Activated CD8-positive, alpha-beta T cell treated with anti-CD3 and anti-CD28 coated beads for 36 hours (primary cell): ENCODE data around the gene CEACAM20. TPM values are rescaled to one million over a fixed set of nuclear protein-coding genes. Genes with fewer than 3 reads are reported as not detected.
A peak's percentile ranks its signal among the peaks of the same experiment; 100 is the strongest.

Experiments used
- ATAC-seq: fragments of 200-7000 bp; cut with Tn5 transposase; one replicate; pipeline ENCODE4 v1.10.0; 2021; ENCODE audit warnings: mild to moderate bottlenecking, moderate library complexity
- CTCF ChIA-PET: fragments of 350-600 bp; sonication (Branson Sonifier 250); formaldehyde crosslinking; loops from one replicate; lab custom pipeline; 2021; ENCODE audit warnings: antibody characterized with exemption; lab: Charles Lee
- POLR2A ChIA-PET: fragments of 350-600 bp; sonication (Branson Sonifier 250); formaldehyde crosslinking; loops from one replicate; lab custom pipeline; 2021; ENCODE audit warnings: antibody characterized with exemption; lab: Charles Lee
- DNase-seq: peaks from one replicate; pipeline ENCODE4 v3.0.0-alpha.2; 2020
- H3K27ac Mint-ChIP-seq: one replicate; pipeline ENCODE4 v1.8.0; 2021; ENCODE audit warnings: mild to moderate bottlenecking, mixed read lengths
- H3K27me3 Mint-ChIP-seq: one replicate; pipeline ENCODE4 v1.8.0; 2021; ENCODE audit warnings: mixed read lengths
- H3K36me3 Mint-ChIP-seq: one replicate; pipeline ENCODE4 v1.8.0; 2021; ENCODE audit warnings: low read depth, mixed read lengths
- H3K4me1 Mint-ChIP-seq: one replicate; pipeline ENCODE4 v1.8.0; 2021; ENCODE audit warnings: low read depth, mixed read lengths
- H3K4me3 Mint-ChIP-seq: one replicate; pipeline ENCODE4 v1.8.0; 2021; ENCODE audit warnings: mild to moderate bottlenecking, moderate library complexity, mixed read lengths
- H3K9me3 Mint-ChIP-seq: one replicate; pipeline ENCODE4 v1.8.0; 2021; ENCODE audit warnings: mixed read lengths
- intact Hi-C: fragments of 100-400 bp; cut with micrococcal nuclease; formaldehyde crosslinking; loops from one replicate; pipeline ENCODE4 v1.10.0; 2022
- total RNA-seq, 2 experiments: library from RNA; stranded (reverse); gene quantifications; one replicate each; pipeline ENCODE4 v1.2.3, GENCODE V29; 2021
- TF ChIP-seq, protein P1 (sequence below): fragments of 200-600 bp; IDR thresholded peaks from one replicate; pipeline ENCODE4 v1.8.0; 2022; ENCODE audit warnings: antibody characterized with exemption, mild to moderate bottlenecking

The CEACAM20 gene
- not detected for total RNA-seq

DNA sequence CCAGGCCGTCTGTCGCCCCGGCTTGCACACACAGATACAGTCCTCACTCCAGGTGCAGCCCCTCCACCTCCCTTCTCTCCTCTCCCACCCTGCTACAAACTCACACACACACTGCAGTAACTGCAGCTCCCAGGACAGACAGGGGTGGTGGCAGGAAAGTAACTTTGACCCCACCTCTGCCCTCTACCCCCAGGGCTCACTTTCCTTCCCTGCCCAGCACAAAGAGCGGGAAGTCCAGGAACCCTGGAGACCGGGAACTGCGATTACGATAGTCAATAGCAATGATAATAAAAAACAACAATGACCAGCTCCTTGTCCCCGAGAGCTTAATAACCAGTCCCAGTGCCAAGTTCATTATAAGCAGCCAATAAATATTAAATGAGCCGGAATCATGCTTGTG lies at the start of gene CEACAM20:
CEACAM20 (minus strand) TSS at position 140 of the 400 bp plus-strand sequence. CDS start 166 bp downstream, outside the sequence.
- POLR2A ChIA-PET = interaction anchor here (1.0 kb wide), 1 partner anchor 12 kb away, joined by 3 read pairs; no protein-coding TSS in a partner anchor
- intact Hi-C loops = no loop called here
- TF ChIP-seq, protein P1, sequence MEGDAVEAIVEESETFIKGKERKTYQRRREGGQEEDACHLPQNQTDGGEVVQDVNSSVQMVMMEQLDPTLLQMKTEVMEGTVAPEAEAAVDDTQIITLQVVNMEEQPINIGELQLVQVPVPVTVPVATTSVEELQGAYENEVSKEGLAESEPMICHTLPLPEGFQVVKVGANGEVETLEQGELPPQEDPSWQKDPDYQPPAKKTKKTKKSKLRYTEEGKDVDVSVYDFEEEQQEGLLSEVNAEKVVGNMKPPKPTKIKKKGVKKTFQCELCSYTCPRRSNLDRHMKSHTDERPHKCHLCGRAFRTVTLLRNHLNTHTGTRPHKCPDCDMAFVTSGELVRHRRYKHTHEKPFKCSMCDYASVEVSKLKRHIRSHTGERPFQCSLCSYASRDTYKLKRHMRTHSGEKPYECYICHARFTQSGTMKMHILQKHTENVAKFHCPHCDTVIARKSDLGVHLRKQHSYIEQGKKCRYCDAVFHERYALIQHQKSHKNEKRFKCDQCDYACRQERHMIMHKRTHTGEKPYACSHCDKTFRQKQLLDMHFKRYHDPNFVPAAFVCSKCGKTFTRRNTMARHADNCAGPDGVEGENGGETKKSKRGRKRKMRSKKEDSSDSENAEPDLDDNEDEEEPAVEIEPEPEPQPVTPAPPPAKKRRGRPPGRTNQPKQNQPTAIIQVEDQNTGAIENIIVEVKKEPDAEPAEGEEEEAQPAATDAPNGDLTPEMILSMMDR = no peak
- Mint-ChIP-seq H3K27me3 (peaks cover 9% of the 10 kb centered on the region), H3K4me1 (no peaks in the 10 kb centered on the region), H3K9me3 (peaks cover 3% of the 10 kb centered on the region), H3K4me3 (no peak within 1 kb of the TSS), H3K36me3 (no peaks in the 10 kb centered on the region), H3K27ac (no peak within 1 kb of the TSS)
- no peak for DNase-seq
- CTCF ChIA-PET = interaction anchor here (1.1 to 1.6 kb wide), 2 partner anchors 41 to 195 kb away, joined by 4 to 5 read pairs; no protein-coding TSS in a partner anchor
- ATAC-seq = no peak

DNA sequence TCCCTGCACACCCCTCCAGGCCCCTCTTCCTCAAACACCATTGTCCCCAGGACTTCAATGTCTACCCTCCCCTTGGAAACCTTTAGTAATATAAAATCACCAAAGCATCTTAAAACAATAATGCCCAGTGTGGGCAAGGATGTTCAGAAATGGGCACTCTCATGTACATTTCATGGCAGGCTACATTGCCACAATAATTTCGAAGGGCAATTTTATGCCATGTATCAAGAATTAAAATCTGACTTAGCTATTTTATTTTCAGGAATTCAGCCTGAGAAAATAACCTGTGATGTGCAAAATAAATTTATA lies 48.0 kb upstream of the CEACAM20 start:
- H3K27me3 Mint-ChIP-seq = no peaks in the 10 kb centered on the region
- ChIA-PET CTCF (interaction anchor here (1.0 to 4.0 kb wide), 6 partner anchors 11 to 90 kb away, joined by 3 to 28 read pairs (median 4); no protein-coding TSS in a partner anchor), POLR2A (interaction anchor here (1.0 kb wide), 1 partner anchor 16 kb away, joined by 3 read pairs; no protein-coding TSS in a partner anchor)
- H3K4me3 Mint-ChIP-seq = no peak overlapping the region
- no peak for DNase-seq
- TF ChIP-seq, protein P1 = no peak
- ATAC-seq = no peak
- H3K9me3 Mint-ChIP-seq = peaks cover 2% of the 10 kb centered on the region
- intact Hi-C loops = loop anchor here (2.0 kb wide), 1 partner anchor 79 kb away; no protein-coding TSS in a partner anchor
- H3K27ac Mint-ChIP-seq = no peak overlapping the region
- H3K36me3 Mint-ChIP-seq = no peaks in the 10 kb centered on the region
- no peaks in the 10 kb centered on the region for H3K4me1 Mint-ChIP-seq

DNA sequence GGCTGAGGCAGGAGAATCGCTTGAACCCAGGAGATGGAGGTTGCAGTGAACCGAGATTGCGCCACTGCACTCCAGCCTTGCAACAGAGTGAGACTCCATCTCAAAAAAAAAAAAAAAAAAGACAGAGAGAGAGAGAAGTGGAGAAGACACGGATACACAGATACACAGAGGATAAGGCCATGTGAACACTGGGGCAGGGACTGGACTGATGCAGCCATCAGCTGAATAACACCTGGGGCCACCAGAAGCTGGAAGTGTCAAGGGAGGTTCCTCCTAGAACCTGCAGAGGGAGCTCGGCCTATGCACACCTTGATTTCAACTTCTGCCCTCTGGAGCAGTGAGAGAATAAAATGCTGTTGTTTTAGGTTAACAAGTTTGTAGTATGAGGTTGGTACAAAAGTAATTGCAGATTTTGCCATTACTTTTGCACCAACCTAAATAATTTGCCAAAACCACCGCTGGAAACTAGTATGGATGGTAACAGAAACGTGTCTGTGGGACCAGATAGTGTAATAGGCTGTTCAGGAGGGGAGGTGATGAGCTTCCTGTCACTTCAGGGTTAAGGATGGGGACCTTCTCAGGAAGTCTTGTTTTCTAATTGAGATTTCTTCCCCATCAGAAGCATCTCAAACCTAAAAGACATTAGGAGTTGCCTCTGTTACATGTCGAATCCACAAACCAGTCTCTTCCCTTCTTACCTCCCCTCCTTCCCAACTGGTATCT lies 47.5 kb upstream of the CEACAM20 start:
- Mint-ChIP-seq H3K4me1 (no peaks in the 10 kb centered on the region), H3K9me3 (peaks cover 2% of the 10 kb centered on the region), H3K27me3 (no peaks in the 10 kb centered on the region), H3K4me3 (no peak overlapping the region), H3K36me3 (no peaks in the 10 kb centered on the region), H3K27ac (no peak overlapping the region)
- POLR2A ChIA-PET = no interaction called here
- ATAC-seq = peak; percentile 68
- CTCF ChIA-PET = interaction anchor here (0.8 to 4.0 kb wide), 9 partner anchors 12 to 90 kb away, joined by 3 to 28 read pairs (median 3); no protein-coding TSS in a partner anchor
- peak; percentile 54 for DNase-seq
- TF ChIP-seq, protein P1 = peak; percentile 47
- intact Hi-C loops = loop anchor here (2.0 kb wide), 1 partner anchor 80 kb away; no protein-coding TSS in a partner anchor

GRCh38 chr19:44575116-44575700 lies 45.7 kb upstream of the CEACAM20 start:
- peaks cover 2% of the 10 kb centered on the region for H3K9me3 Mint-ChIP-seq
- intact Hi-C loops = no loop called here
- H3K27ac Mint-ChIP-seq = no peak overlapping the region
- no peaks in the 10 kb centered on the region for H3K27me3 Mint-ChIP-seq
- no peak for DNase-seq
- no peaks in the 10 kb centered on the region for H3K4me1 Mint-ChIP-seq
- no peaks in the 10 kb centered on the region for H3K36me3 Mint-ChIP-seq
- POLR2A ChIA-PET = no interaction called here
- H3K4me3 Mint-ChIP-seq = no peak overlapping the region
- TF ChIP-seq, protein P1 = no peak
- no peak for ATAC-seq
- CTCF ChIA-PET = interaction anchor here (4.0 kb wide), 1 partner anchor 80 kb away, joined by 28 read pairs; no protein-coding TSS in a partner anchor
